ENCODE measurements around the gene NDUFB8. TPM values are rescaled to one million over a fixed set of nuclear protein-coding genes. Genes with fewer than 3 reads are reported as not detected.

NDUFB8 gene
- total and polyA plus RNA-seq, 2 of the 4 experiments (the other 2 are of a cell fraction), result 99.1 to 265 TPM

GRCh38 chr10:100551196-100551595 is 21.5 kb upstream of the NDUFB8 start:
- Histone ChIP-seq H3K36me3 (ENCODE audit: control insufficient read depth, insufficient read depth, low read length) (peaks cover 43% of the 10 kb centered on the region), H4K91ac (ENCODE audit: insufficient read depth, low read depth, low read length) (no peak overlapping the region)

More at GRCh38 chr10:100551196-100551595, 21.5 kb upstream of the NDUFB8 start:
- Histone ChIP-seq H2AK9ac (replicated peaks; ENCODE audit: low read depth, low read length, poor library complexity) (no peak overlapping the region), H4K5ac (ENCODE audit: low read depth, low read length) (no peak overlapping the region), H2BK20ac (ENCODE audit: low read depth, low read length) (no peak overlapping the region), H3K9me1 (ENCODE audit: insufficient read depth, low read length) (peaks cover 3% of the 10 kb centered on the region; the same call in 1 of the 2 replicates), H2BK120ac (ENCODE audit: low read depth, low read length) (no peak overlapping the region), H3K27ac (ENCODE audit: insufficient read depth, low read length) (no peak overlapping the region), H3K27me3 (ENCODE audit: control insufficient read depth, insufficient read depth, low read length) (no peaks in the 10 kb centered on the region), H3K79me1 (ENCODE audit: low read depth in 1 of 2, low read length in 2 of 2) (no peaks in the 10 kb centered on the region), H3K9me3 (ENCODE audit: control insufficient read depth, insufficient read depth, low read length) (no peaks in the 10 kb centered on the region), H3K4ac (ENCODE audit: low read depth, low read length) (no peak overlapping the region), H4K20me1 (ENCODE audit: insufficient read depth, low read length) (0 out of 2 replicates have a peak, but pooled peaks cover 3% of the 10 kb centered on the region), H3K9ac (ENCODE audit: low read depth, low read length) (no peak overlapping the region), H2AFZ (replicated peaks; ENCODE audit: low read length, poor library complexity) (no peak overlapping the region), H3K56ac (ENCODE audit: extremely low read depth, insufficient read depth, low read length) (no peak overlapping the region), H3K4me3 (ENCODE audit: insufficient read depth, low read depth, low read length) (no peak overlapping the region), H3K4me1 (ENCODE audit: control insufficient read depth, insufficient read depth, low read length) (no peaks in the 10 kb centered on the region), H3K18ac (ENCODE audit: low read depth, low read length) (no peak overlapping the region), H2BK15ac (ENCODE audit: low read depth, low read length) (no peak overlapping the region), H3K23ac (ENCODE audit: low read depth, low read length) (no peak overlapping the region), H3K4me2 (ENCODE audit: low read depth, low read length) (no peak overlapping the region), H3K14ac (replicated peaks; ENCODE audit: low read depth, low read length) (no peak overlapping the region), H2AK5ac (ENCODE audit: low read depth, low read length) (no peak overlapping the region), H2BK5ac (ENCODE audit: low read depth, low read length, poor library complexity, severe bottlenecking) (no peak overlapping the region), H4K8ac (ENCODE audit: low read depth in 2 of 2, low read length in 2 of 2) (no peak overlapping the region)
- intact Hi-C loops (cut with micrococcal nuclease), result no loop called here
- in situ Hi-C loops (cut with MboI; ENCODE audit: low sequenced_read_pairs), result no loop called here
- dilution Hi-C loops (cut with HindIII; ENCODE audit: low sequenced_read_pairs, unreplicated experiment), result no loop called here
- ATAC-seq (ENCODE audit: low read depth), result no peak
- no peak for TF ChIP-seq ELK1 (IDR thresholded peaks at IDR 0.05; ENCODE audit: borderline replicate concordance, low read depth, low read length)
- no peak for TF ChIP-seq MAZ (IDR thresholded peaks at IDR 0.05; ENCODE audit: borderline replicate concordance, low read depth, low read length)
- TF ChIP-seq FOS (IDR thresholded peaks at IDR 0.05; ENCODE audit: low read depth, low read length), result no peak
- TF ChIP-seq MAFK (IDR thresholded peaks at IDR 0.05; ENCODE audit: low read depth, low read length), result no peak
- TF ChIP-seq RCOR1 (IDR thresholded peaks at IDR 0.05; ENCODE audit: insufficient replicate concordance, low read length), result no peak
- no peak for TF ChIP-seq RAD21 (IDR thresholded peaks at IDR 0.05; ENCODE audit: low read length)
- TF ChIP-seq CHD1 (IDR thresholded peaks at IDR 0.05; ENCODE audit: low read depth, low read length), result no peak
- no peak for TF ChIP-seq RFX5 (IDR thresholded peaks at IDR 0.05; ENCODE audit: low read depth, low read length)
- TF ChIP-seq CEBPB (IDR thresholded peaks at IDR 0.05; ENCODE audit: low read depth, low read length), result no peak
- TF ChIP-seq CTCF (conservative IDR thresholded peaks at IDR 0.05; ENCODE audit: low read depth, low read length), result no peak
- TF ChIP-seq POLR2A (IDR thresholded peaks at IDR 0.05; ENCODE audit: low read depth, low read length), result no peak
- no peak for TF ChIP-seq NFE2L2 (IDR thresholded peaks at IDR 0.05; ENCODE audit: low read depth, low read length)
- no peak for TF ChIP-seq USF2 (IDR thresholded peaks at IDR 0.05; ENCODE audit: low read depth, low read length)
- TF ChIP-seq SMC3 (IDR thresholded peaks at IDR 0.05; ENCODE audit: low read depth, low read length), result no peak
- TF ChIP-seq BHLHE40 (IDR thresholded peaks at IDR 0.05; ENCODE audit: low read depth, low read length), result no peak
- no peak for TF ChIP-seq MXI1 (IDR thresholded peaks at IDR 0.05; ENCODE audit: borderline replicate concordance, low read depth, low read length)
- DNase-seq, result no peak
- POLR2A ChIA-PET (ENCODE audit: unreplicated experiment), result no interaction called here
- no CpG with 5 or more reads among the region's 4 CpGs for WGBS, 2 experiments (ENCODE audit: extremely low coverage in 2 of 2, insufficient read length in 1 of 2)
- CTCF ChIA-PET, result no interaction called here
- no TSS peak for BruUV-seq (replicated peaks)

Data from IMR-90 (cell line).